IPS-NIHi11 (cell line): ENCODE results near the gene RAB19.
"Not testable (repeated sequence)": the region's sequence is repeated elsewhere in the genome, so short reads cannot be mapped to it uniquely, and the experiment has no call there.

ENCODE experiments used
- DNase-seq: peaks from one replicate; pipeline ENCODE4 v3.0.0; 2012; ENCODE audit warnings: mixed read lengths, low spot score

Gene RAB19

DNA sequence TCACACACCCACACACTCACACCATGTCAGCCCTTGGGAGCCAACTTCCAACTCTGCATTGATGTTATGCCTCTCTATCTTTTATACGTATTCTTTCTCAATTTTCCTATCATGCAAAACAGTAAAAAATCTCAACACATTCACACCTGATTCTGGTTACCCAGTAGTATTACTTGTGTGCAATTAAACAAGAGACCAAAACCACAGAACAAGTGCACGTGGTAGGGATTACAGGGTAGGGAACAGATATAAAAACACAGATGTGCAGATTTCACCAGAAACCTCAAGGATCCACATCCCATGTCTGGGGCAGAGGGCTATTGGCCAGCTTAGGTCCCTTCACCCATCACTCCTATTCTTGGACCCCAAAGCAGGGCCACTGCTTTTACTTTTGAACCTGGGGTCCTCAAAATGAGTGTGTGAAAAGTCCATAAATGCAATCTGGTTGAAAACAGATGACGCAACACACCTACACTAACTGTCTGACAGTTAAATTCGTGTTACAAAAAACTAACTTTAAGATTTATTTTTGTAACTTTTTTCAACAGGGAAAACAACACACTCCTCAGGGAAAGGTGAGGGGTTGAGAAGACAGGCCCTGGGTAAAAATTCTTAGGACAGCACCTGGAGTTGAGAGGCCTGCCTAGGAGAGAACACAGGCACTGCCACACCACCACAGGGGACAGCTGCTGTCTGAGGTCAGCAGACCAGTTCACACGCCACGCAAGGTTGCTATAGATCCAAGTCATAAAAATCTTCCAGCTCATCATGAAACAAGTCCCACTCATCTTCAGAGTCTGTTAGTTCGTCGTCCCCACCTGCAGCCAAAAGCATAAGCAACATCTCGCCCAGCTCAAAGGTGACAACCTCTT is 50.2 kb downstream of the RAB19 start:
- not testable (repeated sequence) for DNase-seq

DNA sequence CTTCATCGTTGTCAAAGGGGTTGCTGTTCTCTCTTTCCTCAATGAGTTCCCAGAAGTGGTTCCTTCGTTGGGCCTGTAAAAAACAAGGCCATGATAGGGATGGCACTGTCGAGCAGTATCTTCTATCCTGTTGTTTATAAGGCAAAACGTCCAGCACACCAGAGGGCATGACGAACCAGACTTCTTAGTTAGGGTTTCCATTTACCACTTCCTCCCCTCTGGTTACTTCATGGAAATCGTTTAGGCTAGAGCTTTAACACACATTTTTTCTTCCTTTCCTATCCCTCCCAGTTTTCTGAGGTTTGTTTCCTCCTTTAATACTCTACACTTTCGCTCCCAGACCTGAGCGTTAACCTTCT is 50.8 kb downstream of the RAB19 start:
- no peak for DNase-seq

DNA sequence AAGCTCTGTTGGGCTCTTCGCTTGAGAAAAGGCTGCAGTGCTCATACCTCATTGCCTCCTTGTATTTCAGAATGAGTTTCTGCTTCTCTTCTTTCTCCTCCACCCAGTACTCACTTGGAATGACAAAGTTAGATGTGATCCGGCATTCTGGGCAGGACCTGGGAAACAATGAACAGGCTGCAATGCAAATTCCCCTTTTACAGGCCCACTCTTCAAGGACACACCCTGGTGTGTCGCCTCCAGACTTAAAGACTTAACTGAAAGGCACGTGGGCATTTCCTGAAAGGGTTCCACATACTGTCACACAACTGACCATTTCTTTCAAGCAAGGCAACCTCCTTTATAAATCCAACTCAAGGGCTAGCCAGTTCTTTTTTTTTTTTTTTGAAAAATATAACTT is 51.9 kb downstream of the RAB19 start:
- DNase-seq: peak; percentile 64

DNA sequence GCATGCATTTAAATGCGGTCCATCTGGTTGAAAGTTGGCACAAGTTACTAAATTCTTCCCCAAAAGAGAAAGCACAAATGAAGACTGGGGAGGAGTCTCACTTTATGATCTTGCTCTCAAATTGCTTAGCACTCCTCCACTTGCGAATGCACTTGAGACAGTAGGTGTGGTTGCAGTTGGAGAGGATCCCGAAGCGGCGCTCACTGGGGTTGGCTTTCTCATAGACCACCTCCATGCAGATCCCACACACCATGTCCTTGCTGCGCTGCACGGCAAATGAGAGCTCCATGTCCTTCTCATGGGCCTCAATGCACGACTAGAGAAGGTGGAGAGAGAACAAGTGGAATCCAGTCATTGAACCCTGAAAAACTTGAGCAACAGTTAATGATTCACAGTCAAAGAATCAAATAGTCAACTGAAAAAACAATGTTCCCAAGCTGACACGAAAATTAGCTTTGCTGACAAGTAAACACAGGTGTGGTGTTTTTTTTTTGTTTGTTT is 52.7 kb downstream of the RAB19 start:
- no peak for DNase-seq

DNA sequence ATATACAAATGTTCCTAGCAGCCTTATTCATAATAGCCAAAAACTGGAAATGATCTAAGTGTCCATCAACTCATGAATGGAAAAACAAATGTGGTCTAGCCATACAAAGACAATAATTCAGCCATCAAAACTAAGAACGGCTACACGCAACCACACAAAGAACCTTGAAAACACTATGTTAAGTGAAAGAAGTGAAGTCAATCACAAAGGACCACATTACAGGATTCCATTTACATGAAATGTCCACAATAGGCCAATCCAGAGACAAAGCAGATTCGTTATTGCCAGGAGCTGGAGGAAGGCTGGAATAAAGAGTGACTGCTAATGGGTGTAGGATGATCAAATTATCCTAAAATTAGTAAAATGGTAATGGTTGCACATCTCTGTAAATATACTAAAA is 54.3 kb downstream of the RAB19 start:
- no peak for DNase-seq

DNA sequence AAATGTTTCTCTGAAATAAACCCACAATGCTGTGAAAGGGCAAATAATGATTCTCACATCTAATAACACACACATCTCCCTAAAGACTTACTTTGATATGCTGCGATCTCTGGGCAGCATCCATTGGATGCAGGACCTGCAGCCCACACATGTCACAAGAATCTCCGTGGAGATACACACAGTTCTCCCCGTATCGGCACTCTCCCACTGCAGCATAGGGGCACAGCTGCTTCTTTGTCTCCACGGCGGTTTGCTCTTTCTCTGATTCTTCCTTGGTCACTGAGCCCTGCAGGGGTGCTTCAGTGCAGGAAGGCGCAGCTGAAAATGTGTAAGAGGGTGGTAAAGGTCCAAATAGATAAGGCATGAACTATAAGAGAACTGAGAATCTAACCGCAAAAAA is 55.1 kb downstream of the RAB19 start:
- DNase-seq: no peak

DNA sequence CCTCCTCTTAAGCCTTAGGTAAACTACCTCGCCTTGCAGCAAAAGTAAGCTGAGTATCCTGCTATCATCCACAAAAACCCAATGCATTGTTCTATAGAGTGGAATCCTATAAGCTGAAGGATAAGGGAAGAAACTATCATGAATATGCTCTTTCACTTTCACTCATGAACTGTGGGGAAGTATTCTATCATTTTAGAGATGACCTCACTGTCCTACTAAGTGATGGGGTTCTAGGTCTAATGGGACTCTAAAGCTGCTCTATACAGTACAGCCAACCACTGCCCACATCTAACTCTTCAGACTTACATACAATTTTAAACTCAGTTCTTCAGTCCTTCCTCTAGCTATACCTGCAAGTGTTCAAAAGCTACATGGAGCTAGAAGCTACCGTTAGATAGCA is 59.3 kb downstream of the RAB19 start:
- DNase-seq: no peak

DNA sequence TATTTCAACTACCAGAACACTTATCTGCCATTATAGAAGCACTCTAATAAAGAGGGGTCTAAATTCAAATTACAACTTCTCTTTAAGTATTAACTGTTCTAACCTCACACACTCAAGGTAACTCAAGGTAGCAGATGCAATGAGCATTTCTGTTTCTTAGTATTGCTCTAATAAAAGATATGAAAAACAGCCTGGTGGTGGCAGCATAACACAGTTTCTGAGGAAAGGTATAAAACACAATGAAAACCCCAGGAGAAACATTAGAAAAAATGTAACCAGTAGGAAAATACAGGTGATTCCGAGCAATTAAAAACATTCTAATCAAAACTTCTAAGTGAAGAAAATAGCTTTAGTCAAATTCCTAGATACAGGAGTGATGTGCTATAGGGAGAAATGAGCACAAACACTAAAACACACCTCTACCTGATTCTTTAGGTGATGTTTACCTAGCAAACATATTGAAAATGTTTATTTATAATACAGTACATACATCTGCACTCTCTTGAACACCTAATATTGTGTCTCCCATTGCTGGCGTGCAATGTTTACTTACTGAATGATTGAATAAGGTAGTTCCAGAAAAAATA is 72.0 kb downstream of the RAB19 start:
- peak; percentile 31 for DNase-seq

DNA sequence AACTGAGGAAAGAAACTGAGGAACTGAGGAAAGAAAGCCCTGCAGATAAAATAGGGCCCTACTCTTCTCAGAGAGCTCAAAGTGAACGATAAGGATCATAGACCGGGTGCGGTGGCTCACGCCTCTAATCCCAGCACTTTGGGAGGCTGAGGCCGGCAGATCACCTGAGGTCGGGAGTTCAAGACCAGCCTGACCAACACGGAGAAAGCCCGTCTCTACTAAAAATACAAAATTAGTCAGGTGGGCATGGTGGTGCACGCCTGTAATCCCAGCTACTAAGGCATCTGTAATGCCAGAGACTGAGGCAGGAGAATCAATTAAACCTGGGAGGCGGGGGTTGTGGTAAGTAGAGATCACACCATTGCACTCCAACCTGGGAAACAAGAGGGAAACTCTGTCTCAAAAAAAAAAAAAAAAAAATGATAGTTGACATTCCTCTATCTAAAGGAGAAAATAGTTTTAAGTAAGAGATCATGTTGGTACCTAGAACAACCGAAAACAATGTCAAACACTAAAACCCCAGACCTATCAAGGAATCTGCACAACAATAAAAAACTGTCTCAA is 72.9 kb downstream of the RAB19 start:
- DNase-seq: no peak
